ENCODE data around the gene TUT4. TPM values are rescaled to one million over a fixed set of nuclear protein-coding genes. Genes with fewer than 3 reads are reported as not detected.

The TUT4 gene
- total RNA-seq, 4 donors from 2014 or later, result 56.9 to 232 (median 67.9) TPM

- Histone ChIP-seq H3K36me3 (no peaks in the 10 kb centered on the region), H3K27ac (no peak overlapping the region), H3K27me3 (no peaks in the 10 kb centered on the region), H3K9me3 (no peaks in the 10 kb centered on the region), H3K4me3 (no peak overlapping the region), H3K4me1 (no peaks in the 10 kb centered on the region)
- no peak for DNase-seq (ENCODE audit: low spot score in 2 of 2)
- no peak for TF ChIP-seq EP300 (IDR thresholded peaks at IDR 0.05)
- TF ChIP-seq POLR2AphosphoS5 (IDR thresholded peaks at IDR 0.05), result no peak
- no peak for TF ChIP-seq CTCF (IDR thresholded peaks at IDR 0.05)
- TF ChIP-seq POLR2A (IDR thresholded peaks at IDR 0.05), result no peak
- WGBS, result 86% methylated on average over 5 of the region's 5 CpGs
Observed at GRCh38 chr1:52592637-52593323, 39.9 kb upstream of the TUT4 start.

DNA sequence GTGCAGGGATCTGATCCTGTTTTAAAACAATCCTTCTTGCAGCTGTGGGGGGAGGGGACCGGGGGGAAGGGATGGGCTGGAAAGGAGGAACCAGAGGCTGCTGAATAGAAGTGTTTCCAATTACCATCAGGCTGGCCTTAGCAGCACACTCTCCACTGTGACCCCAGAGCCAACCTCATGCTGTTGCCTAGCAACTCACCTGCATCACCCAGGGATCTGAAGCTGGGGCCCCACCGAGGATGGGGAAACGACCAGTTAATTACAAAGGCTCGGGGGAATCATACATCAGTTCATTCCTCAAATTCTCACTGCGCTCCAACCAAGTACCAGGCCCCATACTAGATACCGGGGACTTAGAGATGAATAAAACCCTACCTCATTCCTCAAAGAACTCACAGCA is 37.4 kb upstream of the TUT4 start:
- Histone ChIP-seq H3K27ac (no peak overlapping the region), H3K9me3 (no peaks in the 10 kb centered on the region), H3K36me3 (no peaks in the 10 kb centered on the region), H3K27me3 (no peaks in the 10 kb centered on the region), H3K4me3 (no peak overlapping the region), H3K4me1 (no peaks in the 10 kb centered on the region)
- TF ChIP-seq CTCF (IDR thresholded peaks at IDR 0.05) (no peak), POLR2A (IDR thresholded peaks at IDR 0.05) (no peak), POLR2AphosphoS5 (IDR thresholded peaks at IDR 0.05) (no peak), EP300 (IDR thresholded peaks at IDR 0.05) (no peak)
- 50% methylated on average over 6 of the region's 6 CpGs for WGBS
- DNase-seq (ENCODE audit: low spot score in 2 of 2), result no peak

GRCh38 chr1:52588535-52588934 is 35.6 kb upstream of the TUT4 start:
- 50% methylated on average over 1 of the region's 1 CpG for WGBS
- no peaks in the 10 kb centered on the region for H3K9me3 ChIP-seq
- H3K27ac ChIP-seq, result no peak overlapping the region
- no peak for TF ChIP-seq CTCF (IDR thresholded peaks at IDR 0.05)
- no peak for TF ChIP-seq EP300 (IDR thresholded peaks at IDR 0.05)
- TF ChIP-seq POLR2AphosphoS5 (IDR thresholded peaks at IDR 0.05), result no peak
- no peaks in the 10 kb centered on the region for H3K4me1 ChIP-seq
- no peaks in the 10 kb centered on the region for H3K27me3 ChIP-seq
- H3K36me3 ChIP-seq, result no peaks in the 10 kb centered on the region
- no peak overlapping the region for H3K4me3 ChIP-seq
- DNase-seq (ENCODE audit: low spot score in 2 of 2), result no peak

- H3K4me3 ChIP-seq, result no peak overlapping the region
- H3K27ac ChIP-seq, result no peak overlapping the region
- H3K4me1 ChIP-seq, result no peaks in the 10 kb centered on the region
- DNase-seq (ENCODE audit: low spot score in 2 of 2), result no peak
- no peaks in the 10 kb centered on the region for H3K9me3 ChIP-seq
- H3K27me3 ChIP-seq, result no peaks in the 10 kb centered on the region
- TF ChIP-seq POLR2AphosphoS5 (IDR thresholded peaks at IDR 0.05) (no peak), CTCF (IDR thresholded peaks at IDR 0.05) (no peak), EP300 (IDR thresholded peaks at IDR 0.05) (no peak), POLR2A (IDR thresholded peaks at IDR 0.05) (no peak)
- H3K36me3 ChIP-seq, result no peaks in the 10 kb centered on the region
Observed at GRCh38 chr1:52588027-52588426, 35.1 kb upstream of the TUT4 start.

DNA sequence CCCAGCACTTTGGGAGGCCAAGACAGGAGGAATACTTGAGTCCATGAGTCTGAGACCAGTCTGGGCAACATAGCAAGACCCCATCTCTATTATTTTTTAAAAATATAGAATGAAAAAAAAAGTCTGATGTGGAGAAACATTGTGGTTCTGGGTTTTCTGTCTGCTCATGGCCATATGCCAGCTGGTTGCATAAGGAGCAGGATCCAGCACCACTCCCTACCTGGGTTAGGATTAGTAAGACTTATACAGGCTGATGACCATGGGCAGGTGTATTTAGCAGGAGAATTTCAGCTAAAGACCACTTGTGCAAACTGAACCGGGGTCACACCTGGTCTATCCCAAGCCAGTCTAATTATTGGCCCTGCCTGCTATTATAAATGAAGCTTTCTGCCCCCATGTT is 32.6 kb upstream of the TUT4 start:
- DNase-seq (ENCODE audit: low spot score in 2 of 2), result no peak
- no peak overlapping the region for H3K4me3 ChIP-seq
- TF ChIP-seq POLR2AphosphoS5 (IDR thresholded peaks at IDR 0.05) (no peak), CTCF (IDR thresholded peaks at IDR 0.05) (no peak), EP300 (IDR thresholded peaks at IDR 0.05) (no peak), POLR2A (IDR thresholded peaks at IDR 0.05) (no peak)
- H3K36me3 ChIP-seq, result no peaks in the 10 kb centered on the region
- H3K4me1 ChIP-seq, result no peaks in the 10 kb centered on the region
- no peaks in the 10 kb centered on the region for H3K27me3 ChIP-seq
- 80% methylated on average over 1 of the region's 1 CpG for WGBS
- H3K9me3 ChIP-seq, result no peaks in the 10 kb centered on the region
- H3K27ac ChIP-seq, result no peak overlapping the region

All from suprapubic skin (tissue), 4 donors.